Colonic mucosa (tissue), 2 donors: ENCODE measurements around the gene PADI4. TPM values are rescaled to one million over a fixed set of nuclear protein-coding genes. Genes with fewer than 3 reads are reported as not detected.

ENCODE experiments used
- microRNA-seq: library from miRNA; unstranded; fragments of <30 nt; microRNA quantifications from one replicate; pipeline ENCODE4, GENCODE V29; 2019
- total RNA-seq, 2 donors: library from RNA; stranded (reverse); fragmentation: NEBNext Ultra II Directional in 1 of 2; extraction: Animal tissue kit (Norgen Biotek cat#: 25700) in 1 of 2; gene quantifications; one replicate each; pipeline ENCODE4 v1.2.1, GENCODE V29; 2021
- donor health status: DM: no; HTN: no; CAD: no.
- donor health status: DM: no; HTN: no; CAD: no.

Gene PADI4
- total RNA-seq, 2 donors from 2014 or later, result not detected

Small RNA genes lying within 50 kb of the gene (microRNA-seq; reads per million reads assigned to microRNA genes)
- gene MIR3972, result not detected

Other genes with a start within 250 kb of the PADI4 start
- gene PADI2, start 188.7 kb upstream of the PADI4 start, total RNA-seq, result 100 to 1,000 TPM; 177 to 211 TPM
- under 1 TPM; 0.47 to 0.50 TPM for gene PADI1, start 103.1 kb upstream of the PADI4 start, total RNA-seq
- gene PADI3, start 59.1 kb upstream of the PADI4 start, total RNA-seq, result under 1 TPM in 1 of 2 donors, not detected in 1; 0.13 TPM
- gene PADI6, start 64.0 kb downstream of the PADI4 start, total RNA-seq, result not detected
- gene RCC2, start 131.5 kb downstream of the PADI4 start, total RNA-seq, result 100 to 1,000 TPM in 1 of 2 donors, 10 to 100 TPM in 1; 69.3 to 121 TPM
- gene ARHGEF10L, start 231.5 kb downstream of the PADI4 start, total RNA-seq, result 100 to 1,000 TPM in 1 of 2 donors, 10 to 100 TPM in 1; 77.5 to 133 TPM